Subcutaneous abdominal adipose tissue (tissue), 5 donors: Measurements from ENCODE around the gene KCNMB2.
A peak's percentile ranks its signal among the peaks of the same experiment; 100 is the strongest.
"Not testable (repeated sequence)": the region's sequence is repeated elsewhere in the genome, so short reads cannot be mapped to it uniquely, and the experiment has no call there.

ENCODE experiments used
- H3K27ac ChIP-seq: one replicate; pipeline ENCODE4 v1.7.0; 2013; ENCODE audit warnings: low read depth, mild to moderate bottlenecking, inconsistent platforms, low read length, moderate library complexity
- H3K27me3 ChIP-seq, 5 donors: one replicate each; pipeline ENCODE4 v1.7.0; 2013; ENCODE audit warnings: low read length in 5 of 5, inconsistent platforms in 1 of 5; ENCODE audit not compliant: control insufficient read depth in 5 of 5, insufficient read depth in 4 of 5
- H3K36me3 ChIP-seq, 5 donors: one replicate each; pipeline ENCODE4 v1.7.0; 2013; ENCODE audit warnings: low read length in 5 of 5; ENCODE audit not compliant: control insufficient read depth in 5 of 5, insufficient read depth in 5 of 5
- H3K4me1 ChIP-seq, 5 donors: one replicate each; pipeline ENCODE4 v1.7.0; 2013; ENCODE audit warnings: low read length in 5 of 5, mild to moderate bottlenecking in 3 of 5, moderate library complexity in 1 of 5; ENCODE audit not compliant: control insufficient read depth in 5 of 5, insufficient read depth in 5 of 5
- H3K4me3 ChIP-seq, 5 donors: one replicate each; pipeline ENCODE4 v1.7.0; 2013; ENCODE audit warnings: low read length in 5 of 5, low read depth in 1 of 5
- H3K9ac ChIP-seq, 5 donors: one replicate each; pipeline ENCODE4 v1.7.0; 2013; ENCODE audit warnings: low read length in 5 of 5, mild to moderate bottlenecking in 4 of 5, moderate library complexity in 3 of 5
- H3K9me3 ChIP-seq, 5 donors: one replicate each; pipeline ENCODE4 v1.7.0; 2013; ENCODE audit warnings: low read length in 5 of 5; ENCODE audit not compliant: control insufficient read depth in 5 of 5
- donor health status: healthy.
- donor health status: healthy.
- donor health status: healthy.
- donor health status: healthy.
- donor health status: healthy.

The KCNMB2 gene

GRCh38 chr3:178538056-178538455 lies 1.8 kb downstream of the KCNMB2 start:
- Histone ChIP-seq H3K4me1 (peaks cover 0 to 11% (median 9%) of the 10 kb centered on the region in 5 donors), H3K9ac (no peak overlapping the region), H3K27me3 (peaks cover 0 to 12% (median 2%) of the 10 kb centered on the region in 5 donors), H3K27ac (no peak overlapping the region), H3K9me3 (no peaks in the 10 kb centered on the region), H3K36me3 (no peaks in the 10 kb centered on the region), H3K4me3 (no peak overlapping the region)

GRCh38 chr3:178540184-178540583 lies 3.9 kb downstream of the KCNMB2 start:
- H3K27ac ChIP-seq = no peak overlapping the region
- no peaks in the 10 kb centered on the region for H3K36me3 ChIP-seq
- H3K27me3 ChIP-seq = peaks cover 0 to 12% (median 2%) of the 10 kb centered on the region in 5 donors
- peaks cover 0 to 11% (median 9%) of the 10 kb centered on the region in 5 donors for H3K4me1 ChIP-seq
- no peak overlapping the region for H3K9ac ChIP-seq
- no peaks in the 10 kb centered on the region for H3K9me3 ChIP-seq
- H3K4me3 ChIP-seq = no peak overlapping the region

- no peaks in the 10 kb centered on the region for H3K4me1 ChIP-seq
- H3K36me3 ChIP-seq = no peaks in the 10 kb centered on the region
- H3K27ac ChIP-seq = no peak overlapping the region
- H3K9ac ChIP-seq = no peak overlapping the region
- no peaks in the 10 kb centered on the region for H3K9me3 ChIP-seq
- H3K27me3 ChIP-seq = no peaks in the 10 kb centered on the region
- H3K4me3 ChIP-seq = no peak overlapping the region
Measured at GRCh38 chr3:178545337-178545736, 9.1 kb downstream of the KCNMB2 start.

DNA sequence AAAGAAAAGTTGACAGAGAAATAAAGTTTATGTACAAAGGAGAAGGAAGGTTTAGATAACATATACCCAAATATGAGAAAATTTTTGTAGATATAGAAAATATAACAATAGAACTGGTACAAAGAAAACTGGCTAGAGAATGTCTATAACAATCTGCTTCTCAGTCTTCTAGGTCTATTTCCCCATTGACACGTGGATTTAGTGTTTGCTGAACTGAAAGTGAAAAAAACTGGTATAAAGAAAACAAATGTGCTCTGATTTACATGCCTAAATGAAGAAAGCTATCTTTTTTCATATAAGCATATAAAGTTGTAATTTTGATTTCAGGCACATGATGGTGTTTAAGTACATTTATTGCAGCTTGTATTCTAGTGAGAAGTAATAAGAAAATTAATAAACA lies 9.8 kb downstream of the KCNMB2 start:
- H3K36me3 ChIP-seq = no peaks in the 10 kb centered on the region
- no peak overlapping the region for H3K27ac ChIP-seq
- H3K4me3 ChIP-seq = no peak overlapping the region
- no peaks in the 10 kb centered on the region for H3K9me3 ChIP-seq
- H3K4me1 ChIP-seq = no peaks in the 10 kb centered on the region
- H3K27me3 ChIP-seq = no peaks in the 10 kb centered on the region
- no peak overlapping the region for H3K9ac ChIP-seq

- not testable (repeated sequence) for H3K4me3 ChIP-seq, H3K9me3 ChIP-seq, H3K4me1 ChIP-seq, H3K27me3 ChIP-seq, H3K27ac ChIP-seq, H3K36me3 ChIP-seq, H3K9ac ChIP-seq
Measured at GRCh38 chr3:178549426-178549825, 13.2 kb downstream of the KCNMB2 start.

DNA sequence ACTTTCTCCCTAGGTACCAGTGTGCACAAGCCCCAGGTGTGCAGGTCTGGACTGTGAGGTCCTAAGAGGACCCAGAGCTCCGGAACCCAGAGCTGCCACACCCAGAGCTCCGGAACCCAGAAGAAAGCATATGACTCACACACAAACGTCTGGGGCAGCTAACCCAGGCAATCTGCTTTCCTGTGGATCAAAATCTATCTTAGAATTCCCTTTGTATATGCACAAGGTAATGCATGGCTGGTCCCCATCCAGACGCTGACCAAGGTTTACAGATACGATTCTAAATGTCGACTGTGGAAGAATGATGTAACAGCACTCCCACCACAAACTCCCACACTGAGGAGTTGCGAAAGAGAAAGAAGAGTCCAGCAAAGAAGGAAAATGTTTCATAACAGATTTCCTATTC lies 15.7 kb downstream of the KCNMB2 start:
- H3K4me3 ChIP-seq = peak overlapping the region; percentile 3 to 54 (median 34)
- H3K9me3 ChIP-seq = no peaks in the 10 kb centered on the region
- no peak overlapping the region for H3K27ac ChIP-seq

DNA sequence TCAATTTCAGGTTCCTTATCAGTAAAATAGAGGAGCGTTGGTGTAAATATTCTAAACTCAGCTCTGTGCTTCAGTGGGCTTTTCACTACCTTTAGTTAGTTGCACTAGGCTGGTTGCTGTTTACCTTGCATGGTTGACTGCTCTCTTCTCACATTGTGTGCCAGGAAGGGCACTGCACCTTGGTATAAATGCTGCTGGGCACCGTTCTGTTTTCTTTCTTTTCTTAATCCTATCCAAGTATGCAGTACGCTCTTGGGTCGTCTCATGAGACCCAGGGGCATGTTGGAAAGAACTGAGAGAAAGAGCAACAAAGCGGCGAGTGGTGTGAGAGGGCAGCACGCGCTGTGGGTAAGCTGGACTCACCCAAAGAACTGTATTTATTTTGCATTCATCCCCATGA lies 22.4 kb downstream of the KCNMB2 start:
- Histone ChIP-seq H3K4me3 (no peak overlapping the region), H3K9me3 (no peaks in the 10 kb centered on the region), H3K27me3 (no peaks in the 10 kb centered on the region), H3K9ac (no peak overlapping the region), H3K27ac (no peak overlapping the region), H3K4me1 (peaks cover 0 to 20% (median 0%) of the 10 kb centered on the region in 5 donors), H3K36me3 (no peaks in the 10 kb centered on the region)

More for the DNA sequence above, 15.7 kb downstream of the KCNMB2 start:
- Histone ChIP-seq H3K4me1 (peaks cover 0 to 4% (median 3%) of the 10 kb centered on the region in 5 donors), H3K9ac (no peak overlapping the region), H3K36me3 (no peaks in the 10 kb centered on the region), H3K27me3 (no peaks in the 10 kb centered on the region)

DNA sequence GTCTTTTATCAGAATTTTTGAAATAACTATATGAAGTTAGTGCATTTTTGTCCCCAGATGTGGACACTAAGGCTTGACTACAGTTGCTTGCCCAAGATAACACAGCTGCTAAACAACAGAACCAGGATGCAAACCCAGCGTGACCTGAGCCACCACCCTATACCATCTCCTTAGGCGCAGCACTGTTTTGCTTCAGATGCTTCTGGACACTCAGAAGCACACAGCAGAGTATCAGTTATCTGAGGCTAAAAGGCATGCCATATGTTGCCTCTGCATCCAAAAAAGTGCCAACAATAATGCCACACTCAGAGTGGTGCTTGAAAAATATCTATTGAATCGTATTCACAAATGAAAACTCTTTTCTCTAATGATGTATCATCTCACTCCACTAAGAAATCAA lies 24.5 kb downstream of the KCNMB2 start:
- H3K4me1 ChIP-seq = peaks cover 0 to 20% (median 0%) of the 10 kb centered on the region in 5 donors
- H3K36me3 ChIP-seq = no peaks in the 10 kb centered on the region
- no peaks in the 10 kb centered on the region for H3K27me3 ChIP-seq
- no peak overlapping the region for H3K27ac ChIP-seq
- H3K9ac ChIP-seq = no peak overlapping the region
- H3K4me3 ChIP-seq = no peak overlapping the region
- H3K9me3 ChIP-seq = no peaks in the 10 kb centered on the region

GRCh38 chr3:178561239-178561638 lies 25.0 kb downstream of the KCNMB2 start:
- Histone ChIP-seq H3K9ac (no peak overlapping the region), H3K27ac (no peak overlapping the region), H3K9me3 (no peaks in the 10 kb centered on the region), H3K4me1 (peaks cover 0 to 20% (median 0%) of the 10 kb centered on the region in 5 donors), H3K27me3 (no peaks in the 10 kb centered on the region), H3K36me3 (no peaks in the 10 kb centered on the region), H3K4me3 (no peak overlapping the region)

GRCh38 chr3:178562143-178562946 lies 26.1 kb downstream of the KCNMB2 start:
- Histone ChIP-seq H3K27me3 (no peaks in the 10 kb centered on the region), H3K9ac (no peak overlapping the region), H3K9me3 (no peaks in the 10 kb centered on the region), H3K4me1 (peaks cover 0 to 20% (median 0%) of the 10 kb centered on the region in 5 donors), H3K4me3 (no peak overlapping the region), H3K27ac (peak overlapping the region; percentile 8), H3K36me3 (no peaks in the 10 kb centered on the region)
